T-helper 1 cell treated with Interleukin-12 subunit alpha and Interleukin-12 subunit beta and Interleukin-4 antibody, amounts not matched to agents 30 μg/mL and 1 μg/mL, for 36 hours (primary cell): ENCODE results near the gene YWHAB.

Experiments used
- H3K27ac Mint-ChIP-seq: one replicate; pipeline ENCODE4 v1.8.0; 2021; ENCODE audit warnings: mild to moderate bottlenecking, mixed read lengths
- H3K27me3 Mint-ChIP-seq: one replicate; pipeline ENCODE4 v1.8.0; 2021; ENCODE audit warnings: low read depth, mixed read lengths
- H3K36me3 Mint-ChIP-seq: one replicate; pipeline ENCODE4 v1.8.0; 2021; ENCODE audit warnings: low read depth, mixed read lengths
- H3K4me1 Mint-ChIP-seq: one replicate; pipeline ENCODE4 v1.8.0; 2021; ENCODE audit warnings: low read depth, mixed read lengths
- H3K4me3 Mint-ChIP-seq: one replicate; pipeline ENCODE4 v1.8.0; 2021; ENCODE audit warnings: mild to moderate bottlenecking, moderate library complexity, mixed read lengths
- H3K9me3 Mint-ChIP-seq: one replicate; pipeline ENCODE4 v1.8.0; 2021; ENCODE audit warnings: mixed read lengths

YWHAB gene

GRCh38 chr20:44888226-44889103, 3.0 kb downstream of the YWHAB start:
- H3K4me3 Mint-ChIP-seq: peak overlapping the region; percentile 71
- peak overlapping the region; percentile 74 for H3K27ac Mint-ChIP-seq
- H3K36me3 Mint-ChIP-seq: peaks cover 28% of the 10 kb centered on the region
- peaks cover 60% of the 10 kb centered on the region for H3K4me1 Mint-ChIP-seq
- H3K27me3 Mint-ChIP-seq: no peaks in the 10 kb centered on the region
- no peaks in the 10 kb centered on the region for H3K9me3 Mint-ChIP-seq

- no peak overlapping the region for H3K27ac Mint-ChIP-seq
- no peaks in the 10 kb centered on the region for H3K27me3 Mint-ChIP-seq
- peaks cover 68% of the 10 kb centered on the region for H3K4me1 Mint-ChIP-seq
- peaks cover 40% of the 10 kb centered on the region for H3K36me3 Mint-ChIP-seq
- H3K9me3 Mint-ChIP-seq: no peaks in the 10 kb centered on the region
- H3K4me3 Mint-ChIP-seq: no peak overlapping the region
Measured at GRCh38 chr20:44891826-44892225, 6.3 kb downstream of the YWHAB start.

GRCh38 chr20:44894959-44895358, 9.5 kb downstream of the YWHAB start:
- H3K4me3 Mint-ChIP-seq: no peak overlapping the region
- H3K36me3 Mint-ChIP-seq: peaks cover 37% of the 10 kb centered on the region
- no peaks in the 10 kb centered on the region for H3K9me3 Mint-ChIP-seq
- H3K27ac Mint-ChIP-seq: peak overlapping the region; percentile 8
- peaks cover 54% of the 10 kb centered on the region for H3K4me1 Mint-ChIP-seq
- no peaks in the 10 kb centered on the region for H3K27me3 Mint-ChIP-seq

- H3K4me3 Mint-ChIP-seq: no peak overlapping the region
- peak overlapping the region; percentile 1 for H3K27ac Mint-ChIP-seq
- H3K9me3 Mint-ChIP-seq: no peaks in the 10 kb centered on the region
- H3K27me3 Mint-ChIP-seq: no peaks in the 10 kb centered on the region
- peaks cover 60% of the 10 kb centered on the region for H3K4me1 Mint-ChIP-seq
- peaks cover 41% of the 10 kb centered on the region for H3K36me3 Mint-ChIP-seq
Measured at GRCh38 chr20:44896583-44896982, 11.1 kb downstream of the YWHAB start.

GRCh38 chr20:44897133-44897532, 11.6 kb downstream of the YWHAB start:
- no peak overlapping the region for H3K27ac Mint-ChIP-seq
- H3K36me3 Mint-ChIP-seq: peaks cover 38% of the 10 kb centered on the region
- H3K9me3 Mint-ChIP-seq: no peaks in the 10 kb centered on the region
- peaks cover 54% of the 10 kb centered on the region for H3K4me1 Mint-ChIP-seq
- no peak overlapping the region for H3K4me3 Mint-ChIP-seq
- no peaks in the 10 kb centered on the region for H3K27me3 Mint-ChIP-seq

DNA sequence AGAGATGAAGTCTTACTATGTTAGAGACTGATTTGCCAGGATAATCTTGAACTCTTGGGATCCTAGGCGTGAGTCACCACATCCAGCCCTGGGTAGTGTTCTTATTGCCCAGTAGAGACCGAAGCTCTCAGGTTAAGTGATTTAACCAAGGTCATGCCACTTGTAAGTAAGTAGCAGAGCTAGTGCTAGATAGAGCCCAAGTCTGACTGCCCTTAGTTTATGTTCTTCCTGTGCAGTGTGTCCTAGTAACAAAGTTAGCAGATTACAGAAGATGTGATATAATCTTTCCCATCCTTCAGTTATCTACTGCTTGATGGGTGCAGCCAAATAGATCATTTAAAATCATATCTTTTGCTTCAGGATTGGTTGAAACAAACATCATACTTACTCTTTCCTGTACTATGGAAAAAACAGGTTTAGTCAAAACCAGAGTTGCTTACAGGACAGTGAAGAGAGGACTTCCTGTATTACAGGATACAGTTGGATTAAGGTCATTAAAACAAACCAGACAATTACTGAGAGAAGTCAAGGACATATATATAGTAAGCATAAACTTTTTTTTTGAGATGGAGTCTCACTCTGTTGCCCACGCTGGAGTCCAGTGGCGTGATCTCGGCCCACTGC, 14.8 kb downstream of the YWHAB start:
- peaks cover 46% of the 10 kb centered on the region for H3K36me3 Mint-ChIP-seq
- H3K9me3 Mint-ChIP-seq: no peaks in the 10 kb centered on the region
- no peak overlapping the region for H3K4me3 Mint-ChIP-seq
- peaks cover 39% of the 10 kb centered on the region for H3K4me1 Mint-ChIP-seq
- peak overlapping the region; percentile 70 for H3K27ac Mint-ChIP-seq
- H3K27me3 Mint-ChIP-seq: no peaks in the 10 kb centered on the region

DNA sequence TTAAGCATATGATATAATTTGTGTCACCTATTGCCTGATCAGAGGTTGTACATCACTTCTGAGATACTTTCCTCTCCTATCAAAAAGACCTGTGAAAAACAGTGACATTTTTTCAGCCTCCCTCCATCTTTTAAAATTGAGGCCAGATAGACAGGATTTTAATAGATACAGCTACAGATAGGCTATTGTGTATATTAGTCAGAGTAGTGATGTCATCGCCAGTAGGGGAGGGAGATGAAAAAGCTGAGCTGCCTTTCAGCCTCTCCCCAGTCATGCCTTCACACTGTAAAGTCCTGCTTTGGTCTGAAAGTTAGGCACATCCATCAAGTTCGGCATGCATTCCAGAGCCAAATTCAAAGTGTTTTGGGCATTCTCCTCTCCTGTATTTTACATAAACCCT, 16.5 kb downstream of the YWHAB start:
- Mint-ChIP-seq H3K9me3 (no peaks in the 10 kb centered on the region), H3K27me3 (no peaks in the 10 kb centered on the region), H3K4me1 (peaks cover 25% of the 10 kb centered on the region), H3K36me3 (peaks cover 45% of the 10 kb centered on the region), H3K4me3 (no peak overlapping the region), H3K27ac (no peak overlapping the region)

GRCh38 chr20:44904377-44904776, 18.9 kb downstream of the YWHAB start:
- no peak overlapping the region for H3K4me3 Mint-ChIP-seq
- H3K36me3 Mint-ChIP-seq: peaks cover 52% of the 10 kb centered on the region
- no peaks in the 10 kb centered on the region for H3K9me3 Mint-ChIP-seq
- H3K4me1 Mint-ChIP-seq: peaks cover 21% of the 10 kb centered on the region
- no peak overlapping the region for H3K27ac Mint-ChIP-seq
- H3K27me3 Mint-ChIP-seq: no peaks in the 10 kb centered on the region

DNA sequence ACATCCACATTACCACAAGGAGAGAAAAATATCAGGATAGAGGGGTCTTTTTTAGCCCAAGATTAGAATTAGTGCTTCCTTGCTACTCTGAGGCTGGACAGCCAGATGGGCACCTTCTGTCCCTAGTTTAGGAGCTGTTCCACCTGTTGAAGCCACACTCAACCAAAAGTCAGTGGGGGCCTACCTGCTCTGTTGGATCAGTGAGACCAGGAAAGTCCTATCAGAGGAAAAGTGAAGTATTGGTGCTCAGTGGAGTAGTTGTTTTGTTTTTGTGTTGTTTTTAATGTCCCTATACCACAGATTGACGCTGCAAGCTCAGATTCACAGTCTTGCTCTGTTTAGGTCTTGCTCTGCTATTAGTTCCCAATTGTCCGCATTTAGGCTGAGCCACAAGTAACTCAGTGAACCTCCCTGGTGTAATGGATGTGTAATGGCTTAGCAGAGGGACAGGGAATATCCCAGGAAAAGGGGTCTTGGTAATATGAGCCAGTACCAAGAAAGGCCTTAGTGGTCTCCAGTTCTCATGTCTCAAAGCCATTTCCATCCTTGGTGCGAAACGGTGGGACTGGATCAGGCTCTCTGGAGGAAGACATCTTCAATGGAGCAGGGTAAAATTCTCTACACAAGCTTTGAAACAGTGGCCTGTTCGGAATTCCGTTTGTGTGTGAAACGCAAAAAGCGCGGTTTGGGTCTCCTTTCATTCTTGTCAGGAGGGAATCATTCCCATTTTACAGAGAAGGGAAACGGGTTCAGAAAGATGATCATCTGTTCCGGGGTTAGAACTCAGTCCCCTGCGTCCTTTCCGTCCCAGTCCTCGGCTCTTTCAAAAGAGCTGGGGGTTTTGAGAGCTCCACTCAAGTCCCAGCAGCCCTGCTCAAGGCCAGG, 23.7 kb downstream of the YWHAB start:
- peak overlapping the region; percentile 88 for H3K4me3 Mint-ChIP-seq
- no peaks in the 10 kb centered on the region for H3K27me3 Mint-ChIP-seq
- H3K9me3 Mint-ChIP-seq: no peaks in the 10 kb centered on the region
- H3K36me3 Mint-ChIP-seq: peaks cover 40% of the 10 kb centered on the region
- H3K27ac Mint-ChIP-seq: peak overlapping the region; percentile 71
- peaks cover 21% of the 10 kb centered on the region for H3K4me1 Mint-ChIP-seq

GRCh38 chr20:44909872-44910689, 24.6 kb downstream of the YWHAB start, which contains the start of gene PABPC1L:
PABPC1L (plus strand) TSS chr20:44910060; CDS start chr20:44910144, 84 bp downstream.
- H3K4me3 Mint-ChIP-seq: peak within 1 kb of the TSS; percentile 88
- peaks cover 28% of the 10 kb centered on the region for H3K4me1 Mint-ChIP-seq
- no peaks in the 10 kb centered on the region for H3K9me3 Mint-ChIP-seq
- peak within 1 kb of the TSS; percentile 68 for H3K27ac Mint-ChIP-seq
- H3K36me3 Mint-ChIP-seq: peaks cover 35% of the 10 kb centered on the region
- no peaks in the 10 kb centered on the region for H3K27me3 Mint-ChIP-seq

GRCh38 chr20:44910690-44911262, 25.3 kb downstream of the YWHAB start:
- H3K27ac Mint-ChIP-seq: peak overlapping the region; percentile 66
- peaks cover 32% of the 10 kb centered on the region for H3K36me3 Mint-ChIP-seq
- peaks cover 30% of the 10 kb centered on the region for H3K4me1 Mint-ChIP-seq
- no peaks in the 10 kb centered on the region for H3K9me3 Mint-ChIP-seq
- H3K4me3 Mint-ChIP-seq: peak overlapping the region; percentile 88
- H3K27me3 Mint-ChIP-seq: no peaks in the 10 kb centered on the region

DNA sequence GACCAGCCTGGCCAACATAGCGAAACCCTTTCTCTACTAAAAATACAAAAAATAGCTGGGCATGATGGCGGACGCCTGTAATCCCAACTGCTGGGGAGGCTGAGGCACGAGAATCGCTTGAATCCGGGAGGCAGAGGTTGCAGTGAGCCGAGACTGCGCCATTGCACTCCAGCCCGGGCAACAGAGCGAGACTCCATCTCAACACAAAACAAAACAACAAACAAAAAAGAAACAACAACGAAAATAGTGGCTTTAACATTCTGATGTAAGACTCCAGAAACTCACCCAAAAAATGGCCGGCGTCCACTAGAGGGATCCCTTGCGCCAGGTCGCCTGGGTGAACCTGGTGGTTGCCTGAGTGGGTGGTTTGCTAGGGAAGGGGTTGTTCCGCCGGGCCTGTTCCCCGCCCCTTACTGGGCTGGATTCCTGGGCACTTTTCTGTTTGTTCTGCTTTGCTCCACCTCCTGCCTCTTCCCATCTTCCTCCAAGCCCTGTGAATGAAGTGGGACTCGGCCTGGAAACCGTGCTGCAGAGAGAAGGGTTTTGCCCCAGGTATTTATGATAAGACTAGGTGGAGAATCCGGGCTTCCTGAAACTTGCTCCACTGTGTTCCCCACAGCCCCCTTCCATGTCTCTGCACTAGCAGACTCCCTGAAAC, 25.9 kb downstream of the YWHAB start:
- Mint-ChIP-seq H3K36me3 (peaks cover 27% of the 10 kb centered on the region), H3K9me3 (no peaks in the 10 kb centered on the region), H3K4me1 (peaks cover 30% of the 10 kb centered on the region), H3K27ac (peak overlapping the region; percentile 26), H3K27me3 (no peaks in the 10 kb centered on the region), H3K4me3 (peak overlapping the region; percentile 50)

- Mint-ChIP-seq H3K4me3 (peak overlapping the region; percentile 23), H3K27me3 (no peaks in the 10 kb centered on the region), H3K36me3 (peaks cover 32% of the 10 kb centered on the region), H3K27ac (no peak overlapping the region), H3K4me1 (peaks cover 30% of the 10 kb centered on the region), H3K9me3 (no peaks in the 10 kb centered on the region)
Measured at GRCh38 chr20:44912189-44912588, 26.7 kb downstream of the YWHAB start.
